GM21619 (cell line): Measurements from ENCODE around the gene CREG2.

Source experiments
- ATAC-seq: cut with Tn5 transposase; IDR thresholded peaks from one replicate; pipeline ENCODE4 v1.9.1; 2021; ENCODE audit not compliant: unreplicated experiment

CREG2 gene

DNA sequence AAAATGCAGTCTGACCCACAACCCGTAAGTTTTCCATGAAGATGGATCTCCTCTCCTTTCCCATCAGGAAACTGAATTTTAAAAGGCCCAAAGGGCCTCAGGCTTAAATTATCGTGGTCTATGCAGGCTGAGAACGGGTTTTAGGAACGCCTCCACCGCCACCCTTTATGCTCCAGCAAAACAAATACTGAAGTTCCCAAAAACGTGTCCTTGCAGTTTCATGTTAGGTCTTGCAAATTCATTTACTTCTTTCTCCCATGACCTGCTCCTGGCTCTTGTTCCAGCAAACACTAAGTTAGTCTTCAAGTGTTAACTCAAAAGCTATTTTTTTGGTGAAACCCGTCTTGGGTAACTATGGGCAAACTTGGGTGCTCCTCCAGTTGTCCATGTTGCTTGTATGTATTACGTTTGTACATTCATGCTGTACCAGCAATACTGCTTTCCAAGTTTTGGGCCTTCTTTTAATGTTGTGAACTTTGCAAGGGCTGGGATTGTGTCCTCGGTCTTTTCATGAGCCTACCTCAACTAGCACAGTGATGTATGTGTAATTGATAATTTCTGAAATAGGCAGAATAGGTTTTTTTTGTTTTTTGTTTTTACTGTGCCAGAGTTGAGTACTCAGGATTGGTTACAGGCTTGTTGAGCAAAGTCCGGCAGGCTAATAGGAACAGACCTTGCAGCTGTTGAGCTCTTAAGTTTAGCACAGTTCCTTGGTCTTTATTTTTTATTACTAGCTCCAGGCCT is 77.0 kb downstream of the CREG2 start:
- ATAC-seq, result no peak

DNA sequence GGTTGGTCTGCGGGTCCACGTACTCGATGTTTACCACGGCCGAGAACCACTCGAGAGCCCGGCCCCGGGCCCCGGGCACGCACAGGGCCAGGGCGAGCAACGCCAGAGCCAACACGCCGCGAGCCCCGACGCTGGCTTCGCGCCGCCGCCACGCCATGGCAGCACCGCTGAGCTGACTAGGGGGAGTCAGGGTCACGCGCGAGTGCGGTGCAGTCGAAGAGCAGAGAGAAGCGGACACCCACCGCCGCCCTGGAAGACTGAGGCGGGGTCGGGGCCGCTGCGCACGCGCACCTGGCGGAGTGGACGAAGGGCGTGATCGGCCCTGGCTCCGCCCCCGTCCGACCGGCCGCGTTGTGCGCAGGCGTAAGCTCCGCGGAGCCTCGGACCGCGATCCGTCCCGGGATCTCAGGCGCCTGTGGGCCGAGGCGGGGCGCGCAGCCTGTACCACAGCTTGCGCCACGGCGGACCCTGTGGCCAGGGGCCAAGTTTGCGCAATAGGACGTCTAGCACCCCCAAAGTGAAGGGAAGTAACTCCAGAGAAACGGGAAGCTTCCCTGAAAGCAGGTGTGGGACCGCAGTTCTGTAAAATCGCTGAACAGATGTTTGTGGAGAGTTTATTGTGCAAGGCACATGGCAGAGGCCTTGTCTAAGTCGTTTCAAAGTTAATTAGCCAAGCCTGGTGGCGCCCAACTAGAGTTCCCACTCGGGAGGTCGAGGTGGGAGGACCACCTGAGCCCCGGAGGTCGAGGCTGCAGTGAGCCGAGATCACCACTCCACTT is 78.7 kb downstream of the CREG2 start, which contains the start of gene RNF149:
RNF149 (minus strand) TSS at position 270 of the 779 bp plus-strand sequence; CDS start at position 157, 113 bp downstream.
- peak; percentile 53 for ATAC-seq

GRCh38 chr2:101307950-101308431 is 79.3 kb downstream of the CREG2 start:
- ATAC-seq, result peak; percentile 11

GRCh38 chr2:101307503-101307902 is 79.8 kb downstream of the CREG2 start:
- no peak for ATAC-seq

DNA sequence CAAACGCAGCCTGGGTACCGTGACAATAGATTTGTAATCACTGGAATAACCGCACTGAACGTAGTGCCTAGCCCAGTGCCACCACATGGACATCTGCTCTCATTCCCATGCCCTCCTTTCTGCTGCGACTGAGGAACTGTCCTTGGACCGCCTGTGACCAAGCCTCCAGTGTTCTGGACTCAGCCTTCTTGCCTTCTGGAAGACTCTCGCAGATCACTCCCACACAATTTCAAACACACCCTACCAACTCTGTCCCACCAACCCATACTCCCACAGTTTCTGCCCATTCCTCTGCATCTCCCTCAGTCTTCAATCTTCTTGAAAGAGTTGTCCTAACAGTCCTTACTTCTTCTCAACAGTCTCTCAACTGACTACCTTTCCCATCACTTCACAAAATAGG is 80.9 kb downstream of the CREG2 start:
- ATAC-seq, result no peak

- ATAC-seq, result no peak
These were observed 81.7 kb downstream of the CREG2 start for GRCh38 chr2:101305492-101306078.

- no peak for ATAC-seq
These were observed 82.3 kb downstream of the CREG2 start for GRCh38 chr2:101305035-101305434.

DNA sequence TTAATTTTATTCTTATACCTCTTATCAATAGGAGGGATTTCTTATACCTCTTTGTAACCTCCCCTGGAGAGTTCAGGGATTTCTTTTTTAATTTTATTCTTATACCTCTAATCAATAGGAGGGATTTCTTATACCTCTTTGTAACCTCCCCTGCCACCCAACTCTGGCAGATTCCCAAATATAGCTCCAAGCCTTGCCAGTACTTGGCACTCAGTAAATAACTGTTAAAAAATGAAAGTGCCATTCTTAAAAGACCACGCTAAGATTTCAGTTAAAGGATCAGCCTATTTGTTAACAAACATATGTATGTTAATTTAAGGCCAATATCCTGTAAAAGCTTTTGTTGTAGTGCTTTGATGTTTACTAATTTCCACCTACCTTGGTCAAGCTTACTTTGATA is 83.6 kb downstream of the CREG2 start:
- no peak for ATAC-seq

GRCh38 chr2:101302016-101302415 is 85.3 kb downstream of the CREG2 start:
- no peak for ATAC-seq

- no peak for ATAC-seq
These were observed 86.5 kb downstream of the CREG2 start for GRCh38 chr2:101300836-101301235.

DNA sequence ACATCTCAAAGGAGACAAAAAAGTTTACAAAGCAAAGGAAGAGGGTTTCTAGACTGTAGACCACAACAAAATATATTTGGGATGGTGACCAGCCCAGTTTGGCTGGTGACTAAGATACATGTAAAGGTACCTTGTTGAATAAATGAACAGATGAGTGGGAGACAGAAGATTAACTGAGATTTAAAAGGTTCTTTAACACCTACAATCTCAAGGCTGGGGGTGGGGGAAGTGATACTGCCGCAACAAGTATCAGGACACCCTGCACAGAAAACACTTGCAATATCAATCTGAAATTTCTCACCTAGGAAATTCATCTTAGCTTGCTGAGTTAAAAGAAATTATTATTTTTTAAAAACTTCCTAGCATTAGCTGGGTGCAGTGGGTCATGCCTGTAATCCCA is 87.1 kb downstream of the CREG2 start:
- ATAC-seq, result no peak

DNA sequence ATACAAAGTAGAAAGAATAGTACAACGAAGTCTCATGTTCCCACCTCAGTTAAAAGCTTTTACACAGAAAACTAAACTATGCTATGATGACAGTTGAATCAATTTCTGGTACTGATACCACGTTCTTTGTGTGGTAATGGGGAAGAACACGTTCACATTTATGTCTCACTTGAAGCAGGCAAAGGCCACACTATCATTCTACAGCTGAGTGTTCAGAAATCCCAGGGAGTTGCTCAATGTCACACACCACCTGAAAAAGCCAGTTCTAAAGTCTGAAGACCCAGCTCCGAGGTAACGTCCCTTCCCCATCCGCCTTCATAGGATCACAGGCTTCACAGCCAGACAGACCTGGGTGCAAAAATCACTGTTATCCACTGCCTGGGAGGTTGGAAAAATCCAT is 87.7 kb downstream of the CREG2 start:
- no peak for ATAC-seq

- no peak for ATAC-seq
These were observed 89.9 kb downstream of the CREG2 start for GRCh38 chr2:101297383-101297782.

GRCh38 chr2:101296371-101296770 is 90.9 kb downstream of the CREG2 start:
- no peak for ATAC-seq

DNA sequence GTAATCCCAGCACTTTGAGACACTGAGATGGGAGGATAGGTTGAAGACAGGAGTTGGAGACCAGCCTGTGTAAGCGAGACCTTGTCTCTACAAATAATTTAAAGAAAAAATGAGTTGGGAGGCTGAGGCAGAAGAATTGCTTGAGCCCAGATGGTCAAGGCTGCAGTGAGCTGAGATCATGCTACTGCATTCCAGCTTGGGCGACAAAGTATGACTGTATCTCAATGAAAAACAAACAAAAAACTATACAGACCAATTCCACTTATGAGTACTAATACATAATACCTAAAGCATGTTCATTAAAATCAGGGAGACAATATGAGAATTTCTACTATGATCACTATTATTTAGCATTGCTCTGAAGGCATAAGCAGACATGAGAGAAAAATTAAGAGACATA is 91.4 kb downstream of the CREG2 start:
- ATAC-seq, result no peak
